Measurements from ENCODE around the gene FANCM.

DNA sequence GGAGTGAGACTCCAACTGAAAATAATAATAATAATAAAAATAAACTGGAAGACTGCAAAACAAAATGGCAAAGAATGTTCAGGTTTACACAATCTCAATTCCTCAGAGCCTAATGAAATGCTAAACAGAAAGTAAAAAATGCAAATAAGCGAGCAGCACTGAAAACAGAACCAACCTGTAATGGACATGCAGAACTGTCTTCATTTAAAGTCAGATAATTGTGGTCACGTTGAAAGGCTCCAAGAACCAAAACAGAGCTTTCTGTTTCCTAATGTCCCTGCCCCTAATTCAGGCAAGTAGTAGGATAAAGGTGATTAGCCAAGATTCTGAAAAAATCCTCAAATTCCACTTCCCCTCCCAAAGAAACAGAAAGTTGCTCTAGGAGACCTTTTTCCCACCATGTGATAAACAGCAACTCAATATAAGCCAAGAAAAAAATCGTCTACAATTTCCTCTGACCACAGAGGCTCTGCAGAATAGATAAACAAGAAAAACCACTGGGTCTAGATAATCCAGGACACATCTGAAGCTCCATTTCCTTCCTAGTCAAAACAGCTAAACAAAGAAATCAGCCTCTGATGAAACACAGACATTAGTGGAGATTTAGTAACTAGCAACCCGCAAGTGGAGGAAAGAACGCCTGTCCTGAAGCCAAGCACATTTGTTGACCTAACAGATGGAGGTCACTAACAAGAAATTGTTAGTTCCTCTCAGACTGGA, 114.3 kb downstream of the FANCM start:
- TF ChIP-seq, protein P1, sequence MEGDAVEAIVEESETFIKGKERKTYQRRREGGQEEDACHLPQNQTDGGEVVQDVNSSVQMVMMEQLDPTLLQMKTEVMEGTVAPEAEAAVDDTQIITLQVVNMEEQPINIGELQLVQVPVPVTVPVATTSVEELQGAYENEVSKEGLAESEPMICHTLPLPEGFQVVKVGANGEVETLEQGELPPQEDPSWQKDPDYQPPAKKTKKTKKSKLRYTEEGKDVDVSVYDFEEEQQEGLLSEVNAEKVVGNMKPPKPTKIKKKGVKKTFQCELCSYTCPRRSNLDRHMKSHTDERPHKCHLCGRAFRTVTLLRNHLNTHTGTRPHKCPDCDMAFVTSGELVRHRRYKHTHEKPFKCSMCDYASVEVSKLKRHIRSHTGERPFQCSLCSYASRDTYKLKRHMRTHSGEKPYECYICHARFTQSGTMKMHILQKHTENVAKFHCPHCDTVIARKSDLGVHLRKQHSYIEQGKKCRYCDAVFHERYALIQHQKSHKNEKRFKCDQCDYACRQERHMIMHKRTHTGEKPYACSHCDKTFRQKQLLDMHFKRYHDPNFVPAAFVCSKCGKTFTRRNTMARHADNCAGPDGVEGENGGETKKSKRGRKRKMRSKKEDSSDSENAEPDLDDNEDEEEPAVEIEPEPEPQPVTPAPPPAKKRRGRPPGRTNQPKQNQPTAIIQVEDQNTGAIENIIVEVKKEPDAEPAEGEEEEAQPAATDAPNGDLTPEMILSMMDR (IDR thresholded peaks at IDR 0.05) = no peak
- TF ChIP-seq POLR2A (IDR thresholded peaks at IDR 0.05) = no peak
